SK-N-MC (cell line): ENCODE measurements around the gene COASY.
A peak's percentile ranks its signal among the peaks of the same experiment; 100 is the strongest.
"Not testable (repeated sequence)": the region's sequence is repeated elsewhere in the genome, so short reads cannot be mapped to it uniquely, and the experiment has no call there.

Experiments
- DNase-seq: peaks from one replicate; pipeline ENCODE4 v3.0.0-alpha.2; 2011; ENCODE audit warnings: low read depth, low spot score
- H3K27ac ChIP-seq: fragments of 200-600 bp; sonication (generic); 2 replicates; pipeline ENCODE4 v1.5.1; 2016; ENCODE audit warnings: mixed run types
- H3K36me3 ChIP-seq: fragments of 200-600 bp; sonication (generic); 2 replicates; pipeline ENCODE4 v1.6.1; 2017; ENCODE audit warnings: antibody characterized with exemption, low read length, mixed read lengths; ENCODE audit not compliant: insufficient read depth
- H3K4me3 ChIP-seq: fragments of 200-600 bp; sonication (generic); 2 replicates; pipeline ENCODE4 v1.5.1; 2016
- H3K9ac ChIP-seq: fragments of 200-600 bp; sonication (generic); 2 replicates; pipeline ENCODE4 v1.8.0; 2017; ENCODE audit warnings: mixed run types, mixed read lengths; ENCODE audit not compliant: insufficient read length
- H3K9me3 ChIP-seq: fragments of 200-600 bp; sonication (generic); 2 replicates; pipeline ENCODE4 v1.6.1; 2017; ENCODE audit warnings: low read depth, mild to moderate bottlenecking, antibody characterized with exemption, low read length, moderate library complexity, mixed read lengths
- EZH2 ChIP-seq: fragments of 200-600 bp; sonication (generic); IDR thresholded peaks from one replicate; pipeline ENCODE4 v1.6.1; 2017; ENCODE audit warnings: antibody characterized with exemption
- FOXP2 ChIP-seq: optimal IDR thresholded peaks from 2 replicates; pipeline ENCODE3; 2011; ENCODE audit warnings: mild to moderate bottlenecking, moderate library complexity; ENCODE audit not compliant: insufficient read depth; ENCODE audit errors: extremely low read length, control extremely low read depth
- POLR2AphosphoS5 ChIP-seq: IDR thresholded peaks from 2 replicates; pipeline ENCODE4 v1.6.1; 2012; ENCODE audit warnings: mild to moderate bottlenecking, low read depth, low read length, borderline replicate concordance

The COASY gene

GRCh38 chr17:42547001-42547461 is 14.9 kb upstream of the COASY start:
- H3K27ac ChIP-seq: no peak overlapping the region
- no peaks in the 10 kb centered on the region for H3K9me3 ChIP-seq
- H3K36me3 ChIP-seq: no peaks in the 10 kb centered on the region
- no peak overlapping the region for H3K9ac ChIP-seq
- no peak for DNase-seq
- TF ChIP-seq FOXP2: no peak
- no peak for TF ChIP-seq POLR2AphosphoS5
- TF ChIP-seq EZH2: no peak
- H3K4me3 ChIP-seq: no peak overlapping the region

GRCh38 chr17:42547698-42548069 is 14.3 kb upstream of the COASY start:
- no peak for DNase-seq
- Histone ChIP-seq H3K36me3 (no peaks in the 10 kb centered on the region), H3K9ac (no peak overlapping the region), H3K4me3 (peak overlapping the region; percentile 80), H3K9me3 (no peaks in the 10 kb centered on the region), H3K27ac (no peak overlapping the region)
- TF ChIP-seq POLR2AphosphoS5 (no peak), FOXP2 (no peak), EZH2 (no peak)

GRCh38 chr17:42548070-42548837 is 13.7 kb upstream of the COASY start:
- H3K4me3 ChIP-seq: peak overlapping the region; percentile 80
- DNase-seq: no peak
- no peaks in the 10 kb centered on the region for H3K9me3 ChIP-seq
- H3K36me3 ChIP-seq: no peaks in the 10 kb centered on the region
- H3K9ac ChIP-seq: peak overlapping the region; percentile 63
- no peak overlapping the region for H3K27ac ChIP-seq
- TF ChIP-seq POLR2AphosphoS5 (peak; percentile 30; the same call in 1 of the 2 replicates), EZH2 (no peak), FOXP2 (no peak)

GRCh38 chr17:42548993-42549755 is 12.8 kb upstream of the COASY start:
- TF ChIP-seq EZH2 (no peak), FOXP2 (no peak), POLR2AphosphoS5 (no peak)
- DNase-seq: no peak
- no peaks in the 10 kb centered on the region for H3K9me3 ChIP-seq
- no peaks in the 10 kb centered on the region for H3K36me3 ChIP-seq
- no peak overlapping the region for H3K9ac ChIP-seq
- H3K27ac ChIP-seq: no peak overlapping the region
- H3K4me3 ChIP-seq: peak overlapping the region; percentile 80

GRCh38 chr17:42552736-42553135 is 9.2 kb upstream of the COASY start, which contains the start of gene HSD17B1:
HSD17B1 (plus strand) TSS chr17:42552923; CDS start chr17:42552934, 11 bp downstream.
- not testable (repeated sequence) for DNase-seq, H3K9me3 ChIP-seq, H3K9ac ChIP-seq, H3K36me3 ChIP-seq, H3K4me3 ChIP-seq, H3K27ac ChIP-seq

GRCh38 chr17:42553161-42553818 is 8.7 kb upstream of the COASY start:
- H3K9ac ChIP-seq: no peak overlapping the region
- H3K27ac ChIP-seq: no peak overlapping the region
- DNase-seq: no peak
- TF ChIP-seq POLR2AphosphoS5 (no peak), EZH2 (no peak), FOXP2 (no peak)
- H3K4me3 ChIP-seq: no peak overlapping the region
- no peaks in the 10 kb centered on the region for H3K9me3 ChIP-seq
- no peaks in the 10 kb centered on the region for H3K36me3 ChIP-seq

- DNase-seq: no peak
- Histone ChIP-seq H3K36me3 (no peaks in the 10 kb centered on the region), H3K9me3 (no peaks in the 10 kb centered on the region), H3K4me3 (no peak overlapping the region; the same call in 1 of the 2 replicates), H3K9ac (no peak overlapping the region), H3K27ac (no peak overlapping the region)
- TF ChIP-seq POLR2AphosphoS5 (no peak), EZH2 (no peak), FOXP2 (no peak)
These were observed 8.1 kb upstream of the COASY start for GRCh38 chr17:42553866-42554249.

- DNase-seq: no peak
- no peak overlapping the region for H3K27ac ChIP-seq
- no peak for TF ChIP-seq EZH2
- peak; percentile 25; the same call in 1 of the 2 replicates for TF ChIP-seq POLR2AphosphoS5
- TF ChIP-seq FOXP2: no peak
These were observed 7.5 kb upstream of the COASY start for GRCh38 chr17:42554250-42555121.

More at GRCh38 chr17:42554250-42555121, 7.5 kb upstream of the COASY start:
- H3K36me3 ChIP-seq: no peaks in the 10 kb centered on the region
- H3K4me3 ChIP-seq: peak overlapping the region; percentile 78
- H3K9ac ChIP-seq: peak overlapping the region; percentile 72
- H3K9me3 ChIP-seq: no peaks in the 10 kb centered on the region
